GM19463 (cell line): ENCODE results near the gene DPH1.

Experiments used
- ATAC-seq: cut with Tn5 transposase; IDR thresholded peaks from one replicate; pipeline ENCODE4 v1.9.1; 2021; ENCODE audit warnings: mild to moderate bottlenecking, moderate library complexity; ENCODE audit not compliant: unreplicated experiment

DPH1 gene

DNA sequence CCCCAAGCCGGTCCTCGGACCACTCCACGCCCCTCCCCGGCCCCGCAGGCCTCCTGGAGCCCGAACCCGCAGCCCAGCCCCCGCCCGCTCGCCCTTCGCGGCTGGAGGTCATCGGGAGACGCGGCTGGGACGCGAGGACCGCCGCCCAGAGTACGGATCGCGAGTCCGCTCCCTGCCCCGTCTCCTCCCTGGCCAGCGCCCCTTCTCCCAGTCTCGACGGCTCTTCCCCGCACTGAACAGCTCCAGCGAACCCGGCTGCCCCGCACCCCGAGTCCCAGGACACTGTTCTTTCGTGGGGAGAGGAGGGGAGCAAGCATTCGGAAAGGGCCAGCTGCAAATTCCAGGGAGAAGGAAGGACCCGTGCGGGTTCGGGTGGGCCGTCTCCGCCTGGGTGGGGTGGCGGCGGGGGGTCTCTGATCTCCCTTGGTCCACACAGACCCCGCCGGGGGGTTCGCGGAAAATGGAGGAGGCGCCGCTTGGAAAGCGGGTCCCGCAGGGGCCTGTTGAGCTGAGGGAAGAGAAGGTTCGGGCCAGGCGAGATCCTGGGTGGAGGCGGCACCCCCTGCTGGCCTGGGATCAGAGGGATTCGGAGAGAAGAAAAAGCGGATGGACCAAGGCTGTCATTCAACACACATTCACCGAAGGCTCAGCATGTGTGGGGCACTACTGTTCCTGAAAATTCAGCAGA lies 4.2 kb upstream of the DPH1 start:
- ATAC-seq = no peak

DNA sequence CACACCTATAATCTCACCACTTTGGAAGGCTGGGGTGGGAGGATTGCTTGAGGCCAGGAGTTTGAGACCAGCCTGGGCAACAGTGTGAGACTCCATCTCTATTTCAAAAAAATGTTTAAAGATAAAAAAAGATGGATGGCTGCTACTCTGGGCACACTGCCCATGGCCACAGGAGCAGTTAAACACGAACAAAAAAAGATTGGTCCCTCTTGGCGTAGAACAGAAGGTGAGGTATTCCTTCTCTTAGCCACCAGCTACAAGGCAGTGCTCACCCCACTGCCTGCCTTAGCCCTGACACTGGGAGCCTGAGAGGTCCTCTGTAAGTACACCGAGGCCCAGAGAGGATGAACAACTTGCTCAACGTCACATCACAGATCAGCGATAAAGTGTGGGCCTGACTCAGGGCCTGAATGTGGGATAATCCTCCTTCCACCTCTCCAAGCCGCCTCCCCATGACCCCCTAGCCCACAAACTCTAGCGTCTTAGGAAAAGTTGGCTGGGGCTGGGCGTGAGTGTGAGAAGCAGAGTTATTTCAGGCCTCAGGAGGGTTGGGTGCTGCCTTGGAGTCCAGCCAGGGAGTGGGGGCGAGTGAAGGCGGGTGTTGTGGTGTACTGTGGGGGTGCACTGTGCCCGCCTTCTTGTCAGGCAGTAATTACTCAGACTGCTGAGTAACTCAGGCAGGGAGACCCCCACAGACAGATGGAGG lies 2.3 kb upstream of the DPH1 start:
- ATAC-seq = no peak

- no peak for ATAC-seq
Measured at GRCh38 chr17:2028234-2028614, 1.7 kb upstream of the DPH1 start.

- no peak for ATAC-seq
Measured at GRCh38 chr17:2028737-2029136, 1.2 kb upstream of the DPH1 start.

DNA sequence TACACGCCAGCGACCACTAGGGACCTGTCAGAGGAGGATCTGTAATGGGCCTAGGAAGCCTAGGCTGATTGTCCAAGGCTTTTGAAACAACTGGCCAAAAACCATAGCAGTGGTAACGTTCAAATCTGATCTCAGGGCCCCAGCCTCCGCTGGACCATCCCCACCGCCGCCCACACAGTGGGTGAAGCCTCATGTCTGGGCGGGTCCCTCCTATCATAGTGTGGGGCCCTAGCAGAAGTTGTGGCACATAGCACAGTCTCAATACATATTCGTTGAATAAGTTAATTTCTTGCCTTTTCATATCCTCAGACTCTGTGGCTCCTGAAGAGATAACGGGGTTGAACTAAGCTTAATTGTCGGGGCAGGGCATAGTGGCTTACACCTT lies 818 bp downstream of the DPH1 start:
- no peak for ATAC-seq

- no peak for ATAC-seq
Measured at GRCh38 chr17:2033153-2033552, 3.2 kb downstream of the DPH1 start.

- ATAC-seq = no peak
Measured at GRCh38 chr17:2034157-2034556, 4.2 kb downstream of the DPH1 start.

DNA sequence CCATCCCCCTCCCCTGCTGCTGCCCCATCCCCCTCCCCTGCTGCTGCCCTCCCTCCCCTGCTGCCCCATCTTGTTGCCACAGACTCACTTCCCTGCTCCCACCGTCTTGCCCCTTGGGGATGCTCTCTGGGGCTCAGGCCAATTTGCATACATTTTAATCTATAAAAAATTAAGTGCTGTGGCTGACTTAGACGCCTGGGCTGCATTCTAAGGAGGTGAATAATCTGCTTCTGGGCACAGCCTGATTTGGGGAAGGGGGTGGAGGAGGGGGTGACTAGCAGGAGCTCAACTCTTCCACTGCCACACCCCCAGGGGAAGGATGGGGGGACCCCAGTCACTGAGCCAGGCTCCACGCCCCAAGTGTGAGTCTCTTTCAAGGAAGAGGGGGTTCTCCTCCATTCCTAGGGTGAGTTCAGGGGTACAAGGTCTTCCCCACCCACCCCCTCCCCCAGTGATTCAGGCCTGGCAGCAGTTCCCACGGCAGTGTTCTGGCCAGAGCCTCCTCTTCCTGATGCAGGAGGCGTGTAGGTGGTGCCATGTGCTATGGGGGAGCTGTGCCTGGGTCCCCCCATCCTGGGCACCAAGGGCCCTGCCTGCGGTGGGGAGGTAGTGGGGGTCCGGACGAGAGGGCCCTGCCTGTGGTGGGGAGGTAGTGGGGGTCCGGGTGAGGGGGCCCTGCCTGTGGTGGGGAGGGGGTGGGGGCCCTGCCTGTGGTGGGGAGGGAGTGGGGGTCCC lies 5.0 kb downstream of the DPH1 start:
- no peak for ATAC-seq

GRCh38 chr17:2035541-2036488 lies 5.9 kb downstream of the DPH1 start:
- no peak for ATAC-seq

DNA sequence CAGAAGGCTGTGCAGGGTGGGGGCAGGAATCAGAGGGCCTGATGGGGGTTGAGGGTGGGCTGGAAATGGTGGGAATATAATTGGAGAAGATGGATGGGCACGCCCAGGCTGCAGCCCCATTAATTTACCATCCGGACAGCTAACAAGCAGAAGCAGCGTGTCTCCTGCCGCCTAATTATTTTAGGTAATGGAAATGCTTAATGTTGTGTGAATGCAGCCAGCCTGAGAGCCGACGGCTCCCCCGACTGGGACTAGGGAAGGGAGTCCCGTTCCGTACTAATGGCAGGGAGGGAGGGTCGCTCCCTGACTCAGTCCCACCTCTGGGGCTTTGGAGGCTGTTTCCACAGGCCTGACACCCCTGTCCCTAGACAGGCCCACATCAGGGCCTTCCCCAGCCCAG lies 7.2 kb downstream of the DPH1 start:
- no peak for ATAC-seq

DNA sequence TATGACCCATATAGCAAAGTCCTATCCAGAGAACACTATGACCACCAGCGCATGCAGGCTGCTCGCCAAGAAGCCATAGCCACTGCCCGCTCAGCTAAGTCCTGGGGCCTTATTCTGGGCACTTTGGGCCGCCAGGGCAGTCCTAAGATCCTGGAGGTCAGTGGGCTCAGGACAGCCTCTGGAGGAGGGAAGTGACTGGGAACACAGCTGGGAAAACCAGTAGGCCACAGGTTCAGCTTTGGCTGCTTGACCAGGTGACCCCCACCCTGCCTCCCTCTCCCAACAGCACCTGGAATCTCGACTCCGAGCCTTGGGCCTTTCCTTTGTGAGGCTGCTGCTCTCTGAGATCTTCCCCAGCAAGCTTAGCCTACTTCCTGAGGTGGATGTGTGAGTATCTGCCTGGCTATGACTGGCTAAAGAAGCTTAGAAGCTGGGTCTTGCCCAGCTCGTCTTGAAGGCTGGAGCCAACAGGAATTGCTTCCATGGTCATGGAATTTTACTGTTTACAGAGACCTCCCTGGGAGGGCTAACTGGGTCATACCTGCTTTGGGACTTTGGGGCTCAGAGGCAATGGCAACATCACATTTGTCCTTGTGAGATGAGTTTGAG lies 10.4 kb downstream of the DPH1 start:
- no peak for ATAC-seq

DNA sequence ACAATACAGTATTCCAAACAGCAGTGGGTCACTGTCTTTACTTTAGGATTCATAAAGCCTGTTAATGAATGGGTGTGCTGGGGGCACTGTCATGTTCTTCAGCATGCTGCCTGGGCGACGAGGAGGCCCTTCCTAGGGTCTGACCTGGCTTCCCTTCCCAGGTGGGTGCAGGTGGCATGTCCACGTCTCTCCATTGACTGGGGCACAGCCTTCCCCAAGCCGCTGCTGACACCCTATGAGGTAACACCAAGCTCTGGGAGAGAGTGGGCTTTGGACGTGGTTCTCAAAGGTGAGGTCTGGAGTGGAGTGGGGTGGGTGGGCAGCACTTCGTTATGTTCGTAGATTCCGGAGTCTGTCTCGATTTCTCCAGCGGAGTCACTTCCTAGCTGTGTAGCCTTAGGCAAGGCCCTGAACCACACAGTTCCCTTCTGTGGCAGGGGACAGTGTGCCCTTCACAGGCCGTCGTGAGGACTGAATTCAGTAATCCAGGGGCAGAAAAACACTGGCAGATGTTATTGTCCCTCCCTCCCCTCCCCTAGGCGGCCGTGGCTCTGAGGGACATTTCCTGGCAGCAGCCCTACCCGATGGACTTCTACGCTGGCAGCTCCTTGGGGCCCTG lies 11.1 kb downstream of the DPH1 start:
- no peak for ATAC-seq

DNA sequence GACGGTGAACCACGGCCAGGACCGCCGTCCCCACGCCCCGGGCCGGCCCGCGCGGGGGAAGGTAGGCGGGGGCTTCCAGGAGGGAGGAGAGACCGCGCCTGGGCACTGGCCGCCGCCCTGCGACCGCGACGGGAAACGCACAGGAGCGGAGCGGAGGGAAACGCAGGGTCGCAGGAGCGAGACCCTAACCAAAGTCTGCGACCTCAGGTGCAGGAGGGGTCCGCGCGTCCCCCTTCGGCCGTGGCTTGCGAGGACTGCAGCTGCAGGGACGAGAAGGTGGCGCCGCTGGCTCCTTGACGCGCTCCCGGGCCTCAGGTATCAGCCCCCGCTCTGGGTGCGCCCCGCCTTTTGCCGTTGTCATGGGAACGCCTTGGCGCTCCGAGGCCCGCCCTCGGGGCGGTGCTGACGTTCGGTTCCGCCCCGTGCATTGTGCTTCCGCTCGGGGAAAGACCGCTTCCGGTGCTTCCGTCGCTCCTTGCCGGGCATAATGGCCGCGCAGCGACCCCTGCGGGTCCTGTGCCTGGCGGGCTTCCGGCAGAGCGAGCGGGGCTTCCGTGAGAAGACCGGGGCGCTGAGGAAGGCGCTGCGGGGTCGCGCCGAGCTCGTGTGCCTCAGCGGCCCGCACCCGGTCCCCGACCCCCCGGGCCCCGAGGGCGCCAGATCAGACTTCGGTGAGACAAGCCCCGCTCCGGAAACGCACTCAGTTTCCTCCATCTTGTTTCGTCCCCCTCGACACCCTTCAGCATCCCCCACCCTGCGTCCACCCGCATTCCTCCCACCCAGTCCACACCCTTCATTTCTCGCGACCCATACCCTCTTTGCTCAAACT lies 11.8 kb downstream of the DPH1 start, which contains the start of gene OVCA2:
Gene OVCA2, plus strand, starts transcription at position 462 of the 829 bp plus-strand sequence. Its CDS starts 26 bp downstream, at position 488.
- ATAC-seq = peak; percentile 93

DNA sequence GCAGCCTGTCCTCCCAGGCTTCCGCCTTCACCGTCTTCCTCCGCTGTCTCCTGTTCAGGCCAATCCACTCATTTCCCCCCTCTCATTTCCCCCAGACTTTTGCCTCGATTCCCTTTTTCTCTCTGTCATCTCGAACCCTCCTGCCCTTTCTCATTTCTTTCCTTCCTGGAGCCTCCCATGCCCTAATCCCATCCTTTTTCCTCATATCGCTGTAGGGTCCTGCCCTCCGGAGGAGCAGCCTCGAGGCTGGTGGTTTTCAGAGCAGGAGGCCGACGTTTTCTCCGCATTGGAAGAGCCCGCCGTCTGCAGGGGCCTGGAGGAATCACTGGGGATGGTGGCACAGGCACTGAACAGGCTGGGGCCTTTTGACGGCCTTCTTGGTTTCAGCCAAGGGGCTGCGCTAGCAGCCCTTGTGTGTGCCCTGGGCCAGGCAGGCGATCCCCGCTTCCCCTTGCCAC lies 12.5 kb downstream of the DPH1 start:
- no peak for ATAC-seq

DNA sequence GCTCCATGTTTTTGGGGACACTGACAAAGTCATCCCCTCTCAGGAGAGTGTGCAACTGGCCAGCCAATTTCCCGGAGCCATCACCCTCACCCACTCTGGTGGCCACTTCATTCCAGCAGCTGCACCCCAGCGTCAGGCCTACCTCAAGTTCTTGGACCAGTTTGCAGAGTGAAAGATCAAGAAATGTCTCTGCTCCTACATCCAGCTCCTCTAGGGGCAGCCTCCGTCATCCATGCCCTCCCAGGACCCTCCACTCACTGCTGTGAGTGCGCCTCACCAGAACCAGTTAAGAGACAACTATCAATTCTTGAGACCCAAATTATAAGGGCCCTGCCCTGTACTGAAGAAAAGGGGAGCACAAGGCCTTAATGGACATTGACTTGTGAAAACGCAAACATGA lies 13.0 kb downstream of the DPH1 start:
- no peak for ATAC-seq

- no peak for ATAC-seq
Measured at GRCh38 chr17:2043785-2044184, 13.8 kb downstream of the DPH1 start.

GRCh38 chr17:2044263-2044894 lies 14.4 kb downstream of the DPH1 start:
- no peak for ATAC-seq

- no peak for ATAC-seq
Measured at GRCh38 chr17:2047590-2047989, 17.6 kb downstream of the DPH1 start.

- no peak for ATAC-seq
Measured at GRCh38 chr17:2048805-2049204, 18.9 kb downstream of the DPH1 start.
